Measurements from ENCODE around the gene RELN.
"Not testable (repeated sequence)": the region's sequence is repeated elsewhere in the genome, so short reads cannot be mapped to it uniquely, and the experiment has no call there.

RELN gene

GRCh38 chr7:103989200-103989784 lies at the start of gene RELN:
Gene RELN (minus strand): TSS chr7:103989658. CDS start chr7:103989356, 302 bp downstream.
- peak; percentile 32 for DNase-seq (ENCODE audit: low spot score)

GRCh38 chr7:104038136-104038535 lies 48.7 kb upstream of the RELN start:
- TF ChIP-seq CTCF (IDR thresholded peaks at IDR 0.05; ENCODE audit: extremely low read depth, missing control alignments): no peak
- DNase-seq (ENCODE audit: low spot score): no peak

More at GRCh38 chr7:103989200-103989784, at the start of gene RELN:
- no peak for TF ChIP-seq CTCF (IDR thresholded peaks at IDR 0.05; ENCODE audit: extremely low read depth, missing control alignments)

- DNase-seq (ENCODE audit: low spot score): not testable (repeated sequence)
Observed at GRCh38 chr7:104036889-104037288, 47.4 kb upstream of the RELN start.

GRCh38 chr7:104035351-104035750 lies 45.9 kb upstream of the RELN start:
- no peak for DNase-seq (ENCODE audit: low spot score)
- TF ChIP-seq CTCF (IDR thresholded peaks at IDR 0.05; ENCODE audit: extremely low read depth, missing control alignments): no peak

GRCh38 chr7:104034679-104035078 lies 45.2 kb upstream of the RELN start:
- TF ChIP-seq CTCF (IDR thresholded peaks at IDR 0.05; ENCODE audit: extremely low read depth, missing control alignments): no peak
- DNase-seq (ENCODE audit: low spot score): no peak

GRCh38 chr7:104033837-104034236 lies 44.4 kb upstream of the RELN start:
- DNase-seq (ENCODE audit: low spot score): no peak
- TF ChIP-seq CTCF (IDR thresholded peaks at IDR 0.05; ENCODE audit: extremely low read depth, missing control alignments): no peak

GRCh38 chr7:104032486-104032885 lies 43.0 kb upstream of the RELN start:
- no peak for DNase-seq (ENCODE audit: low spot score)
- TF ChIP-seq CTCF (IDR thresholded peaks at IDR 0.05; ENCODE audit: extremely low read depth, missing control alignments): no peak

- no peak for DNase-seq (ENCODE audit: low spot score)
- no peak for TF ChIP-seq CTCF (IDR thresholded peaks at IDR 0.05; ENCODE audit: extremely low read depth, missing control alignments)
Observed at GRCh38 chr7:104029765-104030164, 40.3 kb upstream of the RELN start.

Data from GM20000 (cell line).